ENCODE data around the gene PLA2G5.

- TF ChIP-seq CTCF (IDR thresholded peaks at IDR 0.05; ENCODE audit: low read length): no peak
- TF ChIP-seq EZH2phosphoT487 (IDR thresholded peaks at IDR 0.05; ENCODE audit: low read length): no peak
- TF ChIP-seq EZH2 (optimal IDR thresholded peaks at IDR 0.05; ENCODE audit: low read depth, low read length): no peak
Measured at GRCh38 chr1:20114021-20114648, 44.1 kb downstream of the PLA2G5 start.

Measured in MM.1S (cell line).